Activated T-helper 1 cell treated with Interleukin-2 at 50 U/mL for 16 hours (primary cell): ENCODE results near the gene ZNF775.

Experiments used
- DNase-seq: peaks from one replicate; pipeline ENCODE4 v3.0.0-alpha.2; 2020; ENCODE audit warnings: low read depth

The ZNF775 gene

DNA sequence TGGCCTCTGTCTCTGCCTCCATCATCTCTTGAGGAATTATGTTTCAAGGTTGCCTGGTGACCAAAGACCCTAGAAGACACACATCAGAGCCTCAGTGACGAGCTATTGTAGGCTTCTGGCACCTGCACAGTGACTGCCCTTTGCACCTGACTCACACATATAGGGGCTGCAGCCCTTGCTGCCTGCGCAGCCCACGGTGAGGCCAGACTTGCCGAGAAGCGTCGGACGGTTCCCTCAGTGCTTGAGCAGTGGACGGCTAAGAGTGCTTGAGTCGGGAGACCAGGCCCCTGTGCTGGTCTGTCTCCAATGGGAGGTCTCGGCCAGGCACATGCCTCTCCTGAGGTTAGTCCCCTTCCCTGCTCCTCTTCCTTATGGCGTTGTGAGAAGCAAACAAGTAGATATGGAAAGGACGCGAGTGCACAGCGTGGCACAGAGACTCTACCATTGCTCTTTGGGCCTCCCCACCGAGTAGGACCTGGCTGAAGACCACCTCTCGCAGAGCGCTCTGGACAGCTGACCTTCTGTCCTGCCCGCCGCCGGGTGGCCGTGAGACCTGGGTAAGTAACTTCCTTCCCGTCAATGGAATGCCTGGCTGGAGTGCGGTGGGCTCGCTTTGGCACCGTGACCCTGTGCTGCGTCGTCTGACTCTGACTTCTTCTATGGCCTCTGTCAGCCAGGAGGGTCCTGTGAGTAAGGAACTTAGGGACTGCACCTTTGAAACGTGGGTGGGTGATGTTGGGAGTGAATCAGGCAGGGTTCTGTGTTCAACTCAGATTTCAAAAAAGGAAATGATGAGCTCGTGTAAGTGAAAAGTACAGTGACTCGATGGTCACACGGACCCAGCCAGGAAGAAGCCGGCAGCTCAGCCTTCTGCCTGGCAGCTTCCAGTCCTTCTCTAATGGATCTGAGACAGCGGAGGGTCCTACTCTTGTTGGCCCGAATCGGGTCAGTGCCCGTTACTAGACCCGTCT is 33.7 kb downstream of the ZNF775 start:
- no peak for DNase-seq

DNA sequence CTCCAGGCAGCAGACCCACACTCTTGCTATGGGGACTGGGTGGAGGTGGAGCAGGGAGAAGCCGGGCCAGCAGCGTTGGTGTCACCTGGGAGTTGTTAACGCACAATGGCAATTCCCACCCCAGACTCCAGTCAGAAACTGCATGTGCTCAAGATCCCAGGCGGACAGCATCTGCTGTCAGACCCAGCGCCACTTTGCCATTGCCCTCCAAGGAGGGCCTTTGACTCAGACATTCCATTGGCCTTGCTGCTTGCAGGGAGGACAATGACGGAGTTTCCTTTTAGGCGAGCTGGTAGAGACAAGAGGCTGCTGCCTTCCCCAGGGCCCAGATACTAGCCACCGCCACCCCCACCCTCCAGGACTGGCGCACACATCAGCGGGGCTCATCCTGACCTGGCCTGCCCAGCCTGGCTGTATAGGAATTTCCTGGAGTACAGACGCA is 34.5 kb downstream of the ZNF775 start:
- DNase-seq = no peak

DNA sequence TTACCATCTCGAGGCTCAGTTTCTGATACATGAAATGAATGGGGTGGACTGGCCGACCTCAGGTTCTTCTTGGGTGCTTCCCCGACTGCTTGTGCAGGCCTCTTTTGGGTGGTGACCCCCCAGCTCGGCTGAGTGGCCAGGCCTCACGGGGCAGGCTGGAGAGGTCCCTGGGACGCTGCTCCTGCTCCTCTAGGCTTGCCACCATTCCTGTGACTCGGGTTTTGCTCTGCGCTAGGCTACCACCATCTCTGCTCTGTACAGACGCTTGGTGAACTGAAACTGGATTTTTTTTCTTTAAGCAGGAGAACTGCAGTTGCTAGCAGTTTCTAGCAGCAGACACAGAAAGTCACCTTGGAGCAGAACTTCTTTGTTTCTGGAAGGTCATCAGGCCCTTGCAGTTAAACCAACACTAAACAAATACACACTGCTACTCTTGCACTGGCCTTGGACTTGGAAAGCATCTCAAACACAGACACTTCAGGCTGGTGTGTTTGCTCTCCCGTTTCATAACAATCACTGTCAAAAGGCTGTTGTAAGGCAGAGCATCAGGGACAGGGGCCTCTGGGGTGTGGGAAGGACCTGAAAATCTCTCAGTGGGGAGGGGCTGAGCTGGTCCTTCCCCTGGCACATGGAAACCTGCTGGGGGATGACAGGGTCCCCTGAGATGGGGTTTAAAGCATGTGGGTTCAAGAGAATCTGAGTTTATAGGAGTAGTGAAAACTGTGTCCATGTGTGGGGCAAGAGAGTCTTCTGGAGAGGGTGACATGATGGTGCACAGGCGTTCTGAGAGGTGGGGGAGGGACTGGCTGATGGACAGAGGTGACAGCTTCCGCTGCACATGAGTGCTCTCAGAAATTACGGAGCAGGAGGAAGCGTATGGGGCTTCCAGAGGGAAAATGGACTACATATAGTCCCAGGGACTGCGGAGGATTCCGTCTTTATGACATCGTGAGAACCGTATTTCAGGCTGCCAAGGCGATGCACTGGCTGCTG is 36.3 kb downstream of the ZNF775 start:
- no peak for DNase-seq

DNA sequence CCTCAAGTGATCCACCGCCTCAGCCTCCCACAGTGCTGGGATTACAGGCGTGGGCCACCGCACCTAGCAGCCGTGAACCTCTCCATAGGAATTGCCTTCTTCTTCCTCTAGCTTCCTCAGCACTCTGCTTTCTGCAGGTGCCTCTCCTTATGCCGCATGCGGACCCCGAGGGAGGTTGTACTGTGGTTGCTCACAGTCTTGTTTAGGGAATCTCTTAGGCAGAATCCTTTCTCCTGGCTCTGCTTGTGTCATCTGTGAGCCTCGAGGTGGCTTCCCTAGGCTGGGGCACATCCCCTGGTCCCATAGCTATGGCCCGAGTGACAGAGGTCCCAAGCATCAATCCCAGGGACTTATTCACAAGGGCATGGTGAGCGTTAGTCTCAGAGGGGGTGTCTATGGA is 38.1 kb downstream of the ZNF775 start:
- DNase-seq = no peak

DNA sequence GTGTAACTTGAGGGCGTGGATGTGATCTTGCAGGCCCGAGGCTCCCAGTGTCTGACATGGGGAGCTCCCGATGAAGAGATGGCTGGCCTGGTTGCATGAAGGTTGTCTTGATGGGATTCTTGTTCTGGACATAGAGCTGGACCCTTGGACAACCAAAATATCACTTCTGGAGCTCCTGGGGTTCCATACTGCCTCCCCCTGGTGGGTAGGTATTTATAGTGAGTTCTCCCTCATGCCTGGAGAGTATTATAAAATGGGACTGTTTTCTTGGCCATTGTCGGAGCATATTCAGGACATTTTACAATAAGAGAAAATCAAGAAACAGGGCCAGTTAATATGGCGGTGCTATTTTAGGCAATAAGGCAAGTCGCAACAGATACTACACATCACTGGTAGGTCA is 38.7 kb downstream of the ZNF775 start:
- no peak for DNase-seq

DNA sequence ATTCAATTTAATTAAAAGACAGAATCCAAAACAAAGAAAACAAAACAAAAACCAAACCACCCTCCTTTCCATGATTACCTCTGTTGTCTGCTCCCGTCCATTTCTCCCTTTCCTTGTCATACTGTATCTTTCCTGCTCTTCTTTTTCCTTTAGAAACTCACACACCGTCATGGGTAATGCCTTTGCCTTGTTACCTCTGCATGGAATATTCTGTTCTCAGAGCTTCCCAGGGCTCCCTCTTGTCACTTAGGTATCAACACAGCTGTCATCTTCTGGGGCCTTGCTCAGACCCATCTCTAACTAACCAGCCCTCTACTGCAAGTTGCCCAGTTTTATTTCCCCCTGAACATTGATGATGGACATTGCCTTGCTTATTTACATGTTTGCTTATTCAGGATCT is 41.1 kb downstream of the ZNF775 start:
- no peak for DNase-seq

DNA sequence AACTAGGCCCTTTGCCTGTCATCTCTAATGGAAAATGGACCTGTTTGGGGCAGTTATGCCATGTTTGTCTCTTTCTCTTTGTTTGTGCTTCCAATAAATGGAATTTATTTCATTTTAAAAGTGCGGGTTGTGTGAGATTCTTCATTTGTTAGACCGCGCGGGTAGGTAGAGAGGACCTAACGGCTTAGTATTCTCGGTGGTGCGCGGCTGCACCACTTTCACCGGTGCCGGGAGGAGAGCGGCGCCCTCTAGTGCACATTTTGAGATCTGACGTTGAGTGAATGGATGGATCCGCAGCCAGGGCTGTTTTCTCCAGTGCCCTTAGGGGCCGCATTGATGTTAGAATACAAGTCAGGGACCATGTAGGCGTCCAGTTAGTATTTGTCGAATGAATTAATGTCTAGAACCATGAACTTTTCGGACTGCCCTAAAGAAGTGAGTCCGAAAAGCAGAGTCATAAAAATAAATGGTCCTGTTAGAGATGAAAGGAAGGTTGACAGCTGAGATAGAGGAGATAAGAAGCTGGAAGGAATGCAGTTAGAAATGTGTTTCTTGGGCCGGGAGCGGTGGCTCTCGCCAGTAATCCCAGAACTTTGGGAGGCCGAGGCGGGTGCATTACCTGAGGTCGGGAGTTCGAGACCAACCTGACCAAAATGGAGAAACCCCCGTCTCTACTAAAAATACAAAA is 42.0 kb downstream of the ZNF775 start:
- peak; percentile 76 for DNase-seq

DNA sequence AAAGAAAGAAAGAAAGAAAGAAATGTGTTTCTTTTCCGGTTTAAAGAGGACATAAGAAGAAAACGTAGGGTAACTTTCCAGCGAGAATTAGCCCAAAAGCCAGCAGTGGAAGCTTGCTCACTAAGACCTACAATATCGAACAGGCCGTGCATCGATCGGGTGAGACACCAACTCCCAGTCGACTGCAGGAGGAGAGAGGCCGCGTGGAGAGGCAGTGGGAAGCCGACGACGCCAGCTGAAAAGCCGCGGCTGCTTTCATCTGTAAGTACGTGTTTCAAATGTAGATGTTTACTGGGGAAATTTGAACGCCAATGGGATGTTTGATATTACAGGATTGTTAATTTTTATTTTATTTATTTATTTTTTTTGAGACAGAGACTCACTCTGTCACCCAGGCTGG is 42.7 kb downstream of the ZNF775 start:
- no peak for DNase-seq

DNA sequence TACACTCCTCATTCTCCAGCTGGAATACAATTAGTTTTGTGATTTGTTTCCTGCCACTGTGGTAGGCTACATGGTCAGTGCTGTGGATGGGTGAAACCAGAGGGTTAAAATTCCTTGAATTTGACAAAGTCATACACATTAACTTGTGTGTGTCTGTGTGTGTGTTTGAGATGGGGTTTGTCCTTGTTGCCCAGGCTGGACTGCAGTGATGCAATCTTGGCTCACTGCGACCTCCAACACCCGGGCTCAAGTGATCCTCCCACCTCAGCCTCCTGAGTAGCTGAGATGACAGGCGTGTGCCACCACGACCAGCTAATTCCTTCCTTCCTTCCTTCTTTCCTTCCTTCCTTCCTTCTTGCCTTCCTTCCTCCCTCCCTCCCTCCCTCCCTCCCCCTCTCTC is 46.5 kb downstream of the ZNF775 start:
- DNase-seq = no peak

DNA sequence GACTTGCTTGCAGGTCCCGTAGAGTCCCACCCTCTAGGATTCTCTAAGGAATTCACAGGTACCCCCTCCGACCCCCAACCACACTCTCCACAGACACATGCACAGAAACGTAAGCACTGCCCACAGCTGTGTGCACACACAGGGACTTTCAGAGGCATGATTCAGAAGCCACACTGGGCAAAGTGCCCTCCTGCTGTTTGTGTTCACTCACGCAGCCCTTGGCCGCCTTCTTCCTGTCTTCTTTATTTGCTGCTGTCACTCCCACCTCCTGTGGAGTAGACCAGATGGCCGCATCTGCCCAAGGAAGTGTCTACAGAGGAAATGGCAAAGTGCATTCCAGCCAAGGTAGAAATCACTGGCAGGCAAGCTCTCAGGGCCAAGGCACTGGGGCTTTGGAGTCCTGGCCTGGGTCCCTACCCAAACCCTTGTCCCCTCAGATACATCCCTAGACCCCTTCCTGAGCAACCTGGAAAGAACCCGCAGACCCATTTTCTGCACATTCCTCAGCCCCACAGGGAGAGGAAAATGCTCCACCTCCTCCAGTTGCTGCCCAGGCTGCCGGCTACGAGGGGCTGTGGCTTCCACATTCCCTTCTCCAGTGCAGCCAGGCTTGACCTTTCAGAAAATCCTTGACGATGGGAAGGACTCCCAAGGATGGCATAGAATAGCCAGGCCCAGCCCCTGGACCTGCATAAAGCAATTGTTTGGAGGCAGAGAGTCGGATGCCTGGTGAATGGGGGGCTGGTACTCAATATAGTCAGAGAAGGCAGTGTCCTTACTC is 49.7 kb downstream of the ZNF775 start:
- DNase-seq = no peak

DNA sequence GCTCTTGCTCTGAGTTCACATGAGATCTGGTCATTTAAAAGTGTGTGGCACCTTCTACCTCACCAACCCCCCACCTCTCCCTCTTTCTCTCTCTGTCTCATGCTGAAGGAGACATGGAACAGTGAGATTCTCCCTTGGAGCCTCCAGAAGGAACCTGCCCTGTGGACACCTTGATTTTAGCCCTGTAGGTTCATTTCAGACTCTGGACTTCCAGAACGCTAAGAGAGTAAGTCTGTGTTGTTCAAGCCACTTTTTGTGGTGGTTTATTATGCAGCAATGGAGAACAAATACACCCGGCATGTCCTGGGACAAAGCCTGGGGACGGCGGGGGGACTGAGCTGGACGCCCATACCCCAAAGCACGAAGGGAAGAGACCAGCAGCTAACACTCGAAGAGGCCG is 50.6 kb downstream of the ZNF775 start:
- DNase-seq = no peak

DNA sequence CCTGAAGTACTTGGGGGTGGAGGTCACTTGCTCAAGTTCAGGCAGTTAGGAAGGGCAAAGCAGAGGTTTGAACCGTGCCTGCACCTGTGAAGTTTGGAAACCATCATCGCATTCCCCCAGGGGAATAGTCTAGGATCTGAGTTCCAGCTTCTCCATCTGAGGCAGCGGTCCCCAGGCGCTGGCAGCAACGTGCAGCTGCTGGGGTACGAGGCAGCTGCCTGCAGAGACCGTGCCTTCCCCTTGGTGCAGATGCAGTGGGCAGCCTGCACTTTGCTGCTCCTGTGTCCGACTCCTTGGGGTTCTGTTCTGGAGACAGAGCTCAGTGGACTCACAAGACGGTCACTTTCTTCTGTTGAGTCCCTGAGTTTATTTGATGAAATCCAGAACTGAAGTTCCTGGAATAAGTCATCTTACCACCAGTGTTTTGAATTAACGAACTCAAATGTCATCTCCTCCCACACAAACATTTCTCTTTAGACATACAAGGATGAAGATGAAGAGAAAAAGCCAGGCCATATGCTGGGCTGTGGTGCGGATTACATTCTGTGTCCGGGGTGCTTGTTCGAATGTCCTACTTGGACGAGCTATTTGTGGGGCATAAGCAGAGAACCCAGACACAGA is 51.4 kb downstream of the ZNF775 start:
- no peak for DNase-seq

DNA sequence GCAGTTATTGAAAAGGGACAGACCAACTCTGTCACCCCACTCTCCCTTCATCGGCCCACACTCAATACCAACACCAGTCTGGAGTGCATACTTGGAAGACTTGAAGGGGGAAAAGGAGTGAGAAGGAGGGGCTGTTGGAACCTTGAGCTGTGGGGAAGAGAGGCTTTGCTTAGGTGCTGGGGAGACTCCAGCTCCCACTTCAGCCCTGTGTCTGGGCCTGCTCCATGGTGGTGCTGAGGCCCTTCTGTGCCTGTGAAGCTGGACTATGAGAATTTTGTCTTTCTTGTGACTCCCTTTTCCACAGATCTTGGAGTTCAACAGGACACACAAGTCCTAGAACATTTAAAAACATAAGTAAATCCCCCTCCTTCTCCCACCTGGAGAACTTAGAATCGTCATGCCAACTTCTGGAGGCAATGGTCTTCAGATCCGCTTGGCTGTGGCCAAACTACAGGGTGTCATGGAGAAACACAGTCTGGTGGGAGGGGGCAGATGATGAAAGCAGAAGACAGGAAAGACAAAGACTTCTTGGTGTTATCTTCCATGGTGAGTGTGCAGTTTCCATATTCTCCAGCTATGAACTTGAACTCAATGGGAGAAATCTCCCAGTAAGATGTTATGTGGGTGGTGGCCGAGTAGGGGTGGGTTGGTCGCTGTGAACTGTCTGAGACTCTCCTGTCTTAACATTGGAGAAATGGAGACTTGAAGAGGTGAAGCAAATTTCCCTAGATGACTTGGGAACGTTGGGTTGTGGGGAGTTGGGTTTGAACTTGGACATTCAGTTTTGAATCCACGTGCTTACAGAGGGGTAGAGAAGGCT is 52.9 kb downstream of the ZNF775 start:
- DNase-seq = no peak

DNA sequence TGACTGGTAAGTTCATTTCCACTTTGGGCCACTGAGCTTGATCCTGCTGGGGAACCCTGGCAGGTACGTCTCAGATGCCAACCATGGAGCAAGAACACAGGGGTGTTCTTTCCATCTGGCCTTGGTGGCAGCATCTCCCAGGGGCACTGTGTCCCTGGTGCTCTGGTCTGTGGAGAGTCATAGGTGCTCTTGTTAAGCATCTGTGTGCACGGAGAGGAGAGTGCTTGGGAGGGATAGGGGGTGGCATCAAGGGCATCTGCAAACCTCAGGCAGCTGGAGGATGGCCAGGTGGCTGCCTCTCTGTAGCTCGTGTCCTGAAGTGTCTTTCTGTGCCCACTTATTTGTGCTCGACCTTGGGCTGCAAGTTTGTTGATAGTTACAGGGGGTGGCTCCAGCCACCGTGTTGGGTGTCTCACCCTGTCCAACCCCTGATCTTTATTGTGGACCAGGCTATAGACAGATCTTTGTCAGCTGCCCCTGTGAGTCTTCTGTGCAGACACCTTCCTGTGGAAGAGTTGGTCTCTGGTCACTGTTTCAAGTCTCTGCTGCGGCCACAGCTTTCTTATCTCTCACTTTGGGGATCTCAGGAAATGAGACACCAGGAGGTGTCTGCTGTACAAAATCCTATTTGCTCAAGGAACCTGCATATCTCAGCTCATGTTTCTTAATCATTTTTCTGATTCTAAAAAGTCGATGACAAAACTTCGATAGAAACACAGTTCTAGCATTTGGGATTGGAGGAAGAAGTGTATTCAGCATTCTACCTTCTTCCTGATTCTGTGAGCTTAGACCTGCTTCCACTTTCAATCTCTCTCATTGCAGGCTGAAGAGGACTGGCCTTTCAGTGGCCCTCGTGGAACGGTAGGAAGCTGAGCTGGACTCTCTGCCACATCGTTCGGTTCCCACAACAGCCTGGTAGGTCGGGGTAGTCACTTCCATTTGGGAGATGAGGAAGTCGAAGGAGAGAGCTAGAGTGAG is 54.1 kb downstream of the ZNF775 start:
- DNase-seq = no peak

DNA sequence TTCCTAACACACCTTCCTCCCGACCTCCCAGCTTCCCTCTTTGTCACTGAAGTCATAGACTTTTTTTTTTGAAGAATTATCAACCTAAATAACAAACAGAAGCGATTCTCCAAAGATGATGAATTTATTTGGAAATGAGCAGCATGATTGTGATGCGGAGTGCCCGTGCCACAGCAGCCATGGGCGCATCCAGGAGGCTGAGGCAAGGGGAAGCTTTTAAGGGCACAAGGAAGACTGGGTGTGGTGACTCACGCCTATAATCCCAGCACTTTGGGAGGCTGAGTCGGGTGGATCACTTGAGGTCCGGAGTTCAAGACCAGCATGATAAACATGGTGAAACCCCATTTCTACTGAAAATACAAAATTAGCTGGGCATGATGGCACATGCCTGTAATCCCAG is 55.1 kb downstream of the ZNF775 start:
- DNase-seq = no peak

DNA sequence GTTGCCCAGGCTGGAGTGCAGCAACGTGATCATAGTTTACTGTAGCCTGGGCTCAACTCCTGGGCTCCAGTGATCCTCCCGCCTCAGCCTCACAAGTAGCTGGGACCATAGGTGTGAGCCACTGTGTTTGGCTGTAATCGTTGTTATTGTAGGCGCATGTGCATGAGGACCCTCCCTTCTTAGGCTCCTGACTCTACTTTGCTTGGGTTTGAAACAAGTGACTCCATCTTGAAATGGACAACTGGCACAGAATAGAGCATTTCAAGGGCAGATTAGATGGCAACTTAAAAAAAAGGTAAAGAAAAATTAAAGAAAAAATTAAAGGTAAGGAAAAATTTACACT is 55.9 kb downstream of the ZNF775 start:
- no peak for DNase-seq

DNA sequence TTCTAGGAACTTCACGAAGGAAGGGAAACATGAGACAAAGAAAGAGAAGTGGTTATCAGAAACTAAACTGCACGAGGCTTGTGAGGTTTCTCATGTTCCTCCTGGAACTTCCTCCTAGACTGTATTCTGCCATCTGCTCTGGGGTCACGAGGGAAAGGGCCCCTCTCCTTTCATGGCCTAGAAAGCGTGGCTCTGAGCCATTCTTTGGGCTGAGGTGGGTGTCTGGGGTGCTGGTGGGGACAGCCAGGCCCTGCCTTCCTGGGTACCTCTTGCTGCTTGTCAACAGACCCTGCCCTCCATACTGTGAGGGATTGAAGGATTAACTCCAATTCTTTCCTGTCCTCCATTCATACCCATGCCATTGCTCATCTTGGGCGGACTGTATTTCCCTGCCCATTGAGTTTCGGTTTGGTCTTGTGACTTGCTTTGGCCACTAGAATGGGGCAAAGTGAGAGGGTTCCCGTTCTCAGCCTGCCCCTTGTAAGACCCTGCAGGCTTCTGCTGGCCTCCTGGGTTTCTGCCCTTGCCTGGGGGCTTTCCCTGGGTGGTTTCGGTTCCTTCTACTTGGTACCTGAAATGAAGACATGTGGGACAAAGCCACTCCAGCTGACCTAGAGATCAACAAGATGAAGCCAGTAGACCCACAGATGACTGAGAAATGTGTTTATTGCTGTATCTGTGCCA is 56.4 kb downstream of the ZNF775 start:
- DNase-seq = no peak

DNA sequence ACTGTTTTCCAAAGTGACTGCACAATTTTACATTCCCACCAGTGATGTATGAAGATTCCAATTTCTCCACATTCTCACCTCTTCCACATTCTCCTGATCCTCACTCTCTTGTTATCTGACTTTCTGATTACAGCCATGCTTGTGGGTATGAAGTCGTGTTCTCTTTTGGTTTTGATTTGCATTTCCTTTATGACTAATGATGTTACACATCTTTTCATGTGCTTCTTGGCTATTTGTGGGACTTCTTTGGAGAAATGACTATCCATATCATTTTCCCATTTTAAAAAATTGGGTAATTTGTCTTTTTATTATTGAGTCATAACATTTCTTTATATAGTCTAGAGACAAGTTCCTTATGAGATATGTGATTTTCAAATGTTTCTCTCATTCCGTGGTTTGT is 60.8 kb downstream of the ZNF775 start:
- no peak for DNase-seq
